IMR-90 (cell line): ENCODE data around the gene NOVA2. TPM values are rescaled to one million over a fixed set of nuclear protein-coding genes. Genes with fewer than 3 reads are reported as not detected.

Source experiments
- ATAC-seq: fragments of 200-7000 bp; cut with Tn5 transposase; 2 replicates; pipeline ENCODE4 v1.9.1; 2020; ENCODE audit warnings: low read depth, mild to moderate bottlenecking, moderate library complexity
- BruUV-seq: library from RNA; stranded (reverse); fragments of 400-500 nt; replicated peaks from 2 replicates; lab custom pipeline; 2021; lab: Mats Ljungman, UMichigan
- CTCF ChIA-PET: fragments of 300-600 bp; formaldehyde crosslinking; extraction: SDS; loops from one replicate; lab custom pipeline; 2021; ENCODE audit warnings: antibody characterized with exemption; lab: Yijun Ruan, JAX
- POLR2A ChIA-PET: fragments of 300-600 bp; sonication (Branson Sonifier 250); formaldehyde crosslinking; loops from one replicate; lab custom pipeline; 2022; ENCODE audit warnings: antibody characterized with exemption; ENCODE audit not compliant: unreplicated experiment; lab: Charles Lee
- DNase-seq: peaks from one replicate; pipeline ENCODE4 v3.0.0; 2013
- H2AFZ ChIP-seq: replicated peaks from 2 replicates; pipeline ENCODE3; 2013; ENCODE audit warnings: low read length, mild to moderate bottlenecking; ENCODE audit not compliant: poor library complexity
- H2AK5ac ChIP-seq: 2 replicates; pipeline ENCODE4 v1.6.1; 2013; ENCODE audit warnings: low read depth, low read length, inconsistent platforms
- H2AK9ac ChIP-seq: replicated peaks from 2 replicates; pipeline ENCODE3; 2013; ENCODE audit warnings: mild to moderate bottlenecking, low read depth, low read length, moderate library complexity; ENCODE audit not compliant: poor library complexity
- H2BK120ac ChIP-seq: 2 replicates; pipeline ENCODE4 v1.6.1; 2013; ENCODE audit warnings: low read depth, low read length, inconsistent platforms
- H2BK15ac ChIP-seq: 3 replicates; pipeline ENCODE4 v1.6.1; 2013; ENCODE audit warnings: low read depth, low read length, inconsistent platforms
- H2BK20ac ChIP-seq: 2 replicates; pipeline ENCODE4 v1.6.1; 2013; ENCODE audit warnings: low read depth, mild to moderate bottlenecking, inconsistent platforms, low read length, moderate library complexity
- H2BK5ac ChIP-seq: 2 replicates; pipeline ENCODE4 v1.6.1; 2013; ENCODE audit warnings: mild to moderate bottlenecking, low read depth, low read length, inconsistent platforms; ENCODE audit not compliant: poor library complexity, severe bottlenecking
- H3K14ac ChIP-seq: replicated peaks from 2 replicates; pipeline ENCODE4 v1.6.1; 2013; ENCODE audit warnings: low read depth, low read length, inconsistent platforms
- H3K18ac ChIP-seq: 2 replicates; pipeline ENCODE4 v1.6.1; 2013; ENCODE audit warnings: low read depth, low read length, control low read depth
- H3K23ac ChIP-seq: 2 replicates; pipeline ENCODE4 v1.6.1; 2013; ENCODE audit warnings: low read depth, low read length, inconsistent platforms
- H3K27ac ChIP-seq: 2 replicates; pipeline ENCODE4 v1.5.1; 2013; ENCODE audit warnings: mild to moderate bottlenecking, control low read depth, low read length; ENCODE audit not compliant: insufficient read depth
- H3K27me3 ChIP-seq: 2 replicates; pipeline ENCODE4 v1.6.1; 2013; ENCODE audit warnings: low read length; ENCODE audit not compliant: control insufficient read depth, insufficient read depth
- H3K36me3 ChIP-seq: 2 replicates; pipeline ENCODE4 v1.6.1; 2013; ENCODE audit warnings: low read length, mixed read lengths; ENCODE audit not compliant: control insufficient read depth, insufficient read depth
- H3K4ac ChIP-seq: 2 replicates; pipeline ENCODE4 v1.6.1; 2013; ENCODE audit warnings: low read depth, low read length, inconsistent platforms
- H3K4me1 ChIP-seq: 2 replicates; pipeline ENCODE4 v1.6.1; 2013; ENCODE audit warnings: low read length, mixed read lengths; ENCODE audit not compliant: control insufficient read depth, insufficient read depth
- H3K4me2 ChIP-seq: 2 replicates; pipeline ENCODE4 v1.6.1; 2013; ENCODE audit warnings: low read depth, mild to moderate bottlenecking, control low read depth, low read length, moderate library complexity
- H3K4me3 ChIP-seq: 2 replicates; pipeline ENCODE4 v1.5.1; 2013; ENCODE audit warnings: low read depth, mild to moderate bottlenecking, control low read depth, low read length, moderate library complexity; ENCODE audit not compliant: insufficient read depth
- H3K56ac ChIP-seq: 2 replicates; pipeline ENCODE4 v1.6.1; 2013; ENCODE audit warnings: low read length, inconsistent platforms; ENCODE audit not compliant: insufficient read depth; ENCODE audit errors: extremely low read depth
- H3K79me1 ChIP-seq, 2 experiments: 2 replicates each; pipeline ENCODE4 v1.6.1; 2013; ENCODE audit warnings: low read length in 2 of 2, inconsistent platforms in 1 of 2, low read depth in 1 of 2
- H3K9ac ChIP-seq: 2 replicates; pipeline ENCODE4 v1.6.1; 2013; ENCODE audit warnings: low read depth, low read length, control low read depth
- H3K9me1 ChIP-seq: 2 replicates; pipeline ENCODE4 v1.6.1; 2013; ENCODE audit warnings: low read length, inconsistent platforms; ENCODE audit not compliant: insufficient read depth
- H3K9me3 ChIP-seq: 2 replicates; pipeline ENCODE4 v1.6.1; 2013; ENCODE audit warnings: low read length; ENCODE audit not compliant: control insufficient read depth, insufficient read depth
- H4K20me1 ChIP-seq: 2 replicates; pipeline ENCODE4 v1.6.1; 2013; ENCODE audit warnings: low read length, inconsistent platforms; ENCODE audit not compliant: insufficient read depth
- H4K5ac ChIP-seq: 2 replicates; pipeline ENCODE4 v1.6.1; 2013; ENCODE audit warnings: mild to moderate bottlenecking, low read depth, low read length, control low read depth
- H4K8ac ChIP-seq, 2 experiments: 2 replicates each; pipeline ENCODE4 v1.6.1; 2013; ENCODE audit warnings: low read depth in 2 of 2, low read length in 2 of 2, control low read depth in 1 of 2, inconsistent platforms in 1 of 2
- H4K91ac ChIP-seq: 2 replicates; pipeline ENCODE4 v1.6.1; 2013; ENCODE audit warnings: low read depth, low read length, inconsistent platforms; ENCODE audit not compliant: insufficient read depth
- BHLHE40 ChIP-seq: fragments of 150-350 bp; IDR thresholded peaks from 2 replicates; pipeline ENCODE4 v1.6.1; 2016; ENCODE audit warnings: mild to moderate bottlenecking, low read depth, low read length
- CEBPB ChIP-seq: IDR thresholded peaks from 2 replicates; pipeline ENCODE4 v1.6.1; 2012; ENCODE audit warnings: low read depth, low read length, improper control_type of control experiment
- CHD1 ChIP-seq: IDR thresholded peaks from 2 replicates; pipeline ENCODE4 v1.6.1; 2012; ENCODE audit warnings: low read depth, low read length, improper control_type of control experiment
- FOS ChIP-seq: fragments of 150-350 bp; IDR thresholded peaks from 2 replicates; pipeline ENCODE4 v1.6.1; 2016; ENCODE audit warnings: low read depth, low read length
- MAFK ChIP-seq: IDR thresholded peaks from 2 replicates; pipeline ENCODE4 v1.6.1; 2012; ENCODE audit warnings: low read depth, low read length, improper control_type of control experiment
- MAZ ChIP-seq: IDR thresholded peaks from 2 replicates; pipeline ENCODE4 v1.6.1; 2012; ENCODE audit warnings: low read depth, mild to moderate bottlenecking, low read length, improper control_type of control experiment, moderate library complexity, borderline replicate concordance
- MXI1 ChIP-seq: IDR thresholded peaks from 2 replicates; pipeline ENCODE4 v1.6.1; 2012; ENCODE audit warnings: low read depth, mild to moderate bottlenecking, low read length, moderate library complexity, borderline replicate concordance
- NFE2L2 ChIP-seq: fragments of 150-350 bp; IDR thresholded peaks from 2 replicates; pipeline ENCODE4 v1.6.1; 2016; ENCODE audit warnings: low read depth, mild to moderate bottlenecking, low read length
- POLR2A ChIP-seq: IDR thresholded peaks from 2 replicates; pipeline ENCODE4 v1.6.1; 2012; ENCODE audit warnings: mild to moderate bottlenecking, low read depth, low read length
- RAD21 ChIP-seq: IDR thresholded peaks from 2 replicates; pipeline ENCODE4 v1.6.1; 2012; ENCODE audit warnings: low read length, improper control_type of control experiment
- RCOR1 ChIP-seq: IDR thresholded peaks from 2 replicates; pipeline ENCODE4 v1.6.1; 2012; ENCODE audit warnings: mild to moderate bottlenecking, low read length, improper control_type of control experiment; ENCODE audit not compliant: insufficient replicate concordance
- RFX5 ChIP-seq: IDR thresholded peaks from 2 replicates; pipeline ENCODE4 v1.8.0; 2012; ENCODE audit warnings: low read depth, mild to moderate bottlenecking, low read length, moderate library complexity
- SMC3 ChIP-seq: fragments of 150-350 bp; IDR thresholded peaks from 2 replicates; pipeline ENCODE4 v1.6.1; 2016; ENCODE audit warnings: low read depth, mild to moderate bottlenecking, antibody characterized with exemption, low read length, moderate library complexity
- WGBS, 2 experiments: methylation state at CpG; one replicate each; pipeline versions ENCODE4 v1.1.5 to v1.1.7; 2013; ENCODE audit warnings: missing lambda C conversion rate in 2 of 2; ENCODE audit not compliant: insufficient read length in 1 of 2; ENCODE audit errors: extremely low coverage in 2 of 2; 5-methylcytosine and 5-hydroxymethylcytosine counted together
- dilution Hi-C: fragments of 300-500 bp; cut with HindIII; formaldehyde crosslinking; loops from one replicate; pipeline ENCODE4 v1.14.3; 2018; ENCODE audit warnings: low sequenced_read_pairs; ENCODE audit not compliant: unreplicated experiment
- in situ Hi-C: fragments of 300-500 bp; cut with MboI; formaldehyde crosslinking; loops from 3 replicates; pipeline ENCODE4 v1.14.3; 2019; ENCODE audit warnings: low sequenced_read_pairs, inconsistent platforms, mixed read lengths
- intact Hi-C: fragments of 100-400 bp; cut with micrococcal nuclease; formaldehyde crosslinking; loops from 2 replicates; pipeline ENCODE4 v1.10.0; 2022
- polyA plus RNA-seq, 3 experiments: library from polyadenylated mRNA; depleted of rRNA; stranded (reverse); fragments of >200 nt; gene quantifications; 2 replicates each; pipeline ENCODE4 v1.2.3, GENCODE V29; 2012; ENCODE audit warnings: low replicate concordance in 1 of 3
- total RNA-seq: library from RNA; depleted of rRNA; stranded (reverse); fragments of >200 nt; gene quantifications from 2 replicates; pipeline ENCODE4 v1.2.3, GENCODE V29; 2012
- TF ChIP-seq, protein P1 (sequence below): fragments of 150-350 bp; IDR thresholded peaks from 2 replicates; pipeline ENCODE4 v1.6.1; 2017; ENCODE audit warnings: mild to moderate bottlenecking, antibody characterized with exemption, low read length, low read depth
- TF ChIP-seq, protein P2 (sequence below): conservative IDR thresholded peaks from 2 replicates; pipeline ENCODE4 v1.5.1; 2012; ENCODE audit warnings: mild to moderate bottlenecking, low read depth, low read length, improper control_type of control experiment
- TF ChIP-seq, protein P3 (sequence below): fragments of 150-350 bp; IDR thresholded peaks from 2 replicates; pipeline ENCODE4 v1.6.1; 2016; ENCODE audit warnings: low read depth, mild to moderate bottlenecking, low read length, moderate library complexity, borderline replicate concordance

The NOVA2 gene
- total and polyA plus RNA-seq, 2 of the 4 experiments (the other 2 are of a cell fraction): 0.03 TPM; not detected in 1

DNA sequence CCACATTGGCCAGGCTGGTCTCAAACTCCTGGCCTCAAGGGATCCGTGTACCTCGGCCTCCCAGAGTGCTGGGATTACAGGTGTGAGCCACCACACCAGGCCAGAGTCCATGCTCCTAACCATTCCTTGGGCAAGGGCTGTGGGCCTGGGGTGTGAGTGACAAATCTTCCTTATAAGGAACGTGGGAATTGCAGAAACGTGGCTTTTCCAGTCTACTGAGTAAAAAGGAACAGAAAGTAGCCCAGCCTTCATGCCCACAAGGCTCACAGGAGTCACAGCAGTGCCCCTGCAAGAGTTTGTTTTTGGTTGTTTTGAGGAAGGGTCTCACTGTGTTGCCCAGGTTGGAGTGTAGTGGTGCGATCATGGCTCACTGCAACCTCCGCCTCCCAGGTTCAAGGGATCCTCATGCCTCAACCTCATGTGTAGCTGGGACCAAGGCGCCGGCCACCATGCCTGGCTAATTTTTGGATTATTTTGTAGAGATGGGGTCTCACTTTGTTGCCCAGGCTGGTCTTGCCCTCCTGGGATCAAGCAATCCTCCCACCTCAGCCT, 76.3 kb downstream of the NOVA2 start:
- H3K4me2 ChIP-seq: no peak overlapping the region
- no peak overlapping the region for H2AK5ac ChIP-seq
- no peak overlapping the region for H2BK20ac ChIP-seq
- H4K5ac ChIP-seq: no peak overlapping the region
- H4K91ac ChIP-seq: no peak overlapping the region
- H2BK5ac ChIP-seq: no peak overlapping the region
- WGBS, 2 experiments: 82% methylated on average over 3 of the region's 8 CpGs; no CpG with 5 or more reads in 1 of the 2 experiments
- no peak for TF ChIP-seq MAFK
- TF ChIP-seq RAD21: no peak
- TF ChIP-seq RFX5: no peak
- no peak for TF ChIP-seq CHD1
- TF ChIP-seq RCOR1: no peak
- TF ChIP-seq, protein P1, sequence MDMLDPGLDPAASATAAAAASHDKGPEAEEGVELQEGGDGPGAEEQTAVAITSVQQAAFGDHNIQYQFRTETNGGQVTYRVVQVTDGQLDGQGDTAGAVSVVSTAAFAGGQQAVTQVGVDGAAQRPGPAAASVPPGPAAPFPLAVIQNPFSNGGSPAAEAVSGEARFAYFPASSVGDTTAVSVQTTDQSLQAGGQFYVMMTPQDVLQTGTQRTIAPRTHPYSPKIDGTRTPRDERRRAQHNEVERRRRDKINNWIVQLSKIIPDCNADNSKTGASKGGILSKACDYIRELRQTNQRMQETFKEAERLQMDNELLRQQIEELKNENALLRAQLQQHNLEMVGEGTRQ: no peak
- no peak for TF ChIP-seq MXI1
- TF ChIP-seq, protein P2, sequence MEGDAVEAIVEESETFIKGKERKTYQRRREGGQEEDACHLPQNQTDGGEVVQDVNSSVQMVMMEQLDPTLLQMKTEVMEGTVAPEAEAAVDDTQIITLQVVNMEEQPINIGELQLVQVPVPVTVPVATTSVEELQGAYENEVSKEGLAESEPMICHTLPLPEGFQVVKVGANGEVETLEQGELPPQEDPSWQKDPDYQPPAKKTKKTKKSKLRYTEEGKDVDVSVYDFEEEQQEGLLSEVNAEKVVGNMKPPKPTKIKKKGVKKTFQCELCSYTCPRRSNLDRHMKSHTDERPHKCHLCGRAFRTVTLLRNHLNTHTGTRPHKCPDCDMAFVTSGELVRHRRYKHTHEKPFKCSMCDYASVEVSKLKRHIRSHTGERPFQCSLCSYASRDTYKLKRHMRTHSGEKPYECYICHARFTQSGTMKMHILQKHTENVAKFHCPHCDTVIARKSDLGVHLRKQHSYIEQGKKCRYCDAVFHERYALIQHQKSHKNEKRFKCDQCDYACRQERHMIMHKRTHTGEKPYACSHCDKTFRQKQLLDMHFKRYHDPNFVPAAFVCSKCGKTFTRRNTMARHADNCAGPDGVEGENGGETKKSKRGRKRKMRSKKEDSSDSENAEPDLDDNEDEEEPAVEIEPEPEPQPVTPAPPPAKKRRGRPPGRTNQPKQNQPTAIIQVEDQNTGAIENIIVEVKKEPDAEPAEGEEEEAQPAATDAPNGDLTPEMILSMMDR: no peak
- no peak for TF ChIP-seq MAZ
- TF ChIP-seq CEBPB: no peak
- no peak for TF ChIP-seq NFE2L2
- TF ChIP-seq, protein P3, sequence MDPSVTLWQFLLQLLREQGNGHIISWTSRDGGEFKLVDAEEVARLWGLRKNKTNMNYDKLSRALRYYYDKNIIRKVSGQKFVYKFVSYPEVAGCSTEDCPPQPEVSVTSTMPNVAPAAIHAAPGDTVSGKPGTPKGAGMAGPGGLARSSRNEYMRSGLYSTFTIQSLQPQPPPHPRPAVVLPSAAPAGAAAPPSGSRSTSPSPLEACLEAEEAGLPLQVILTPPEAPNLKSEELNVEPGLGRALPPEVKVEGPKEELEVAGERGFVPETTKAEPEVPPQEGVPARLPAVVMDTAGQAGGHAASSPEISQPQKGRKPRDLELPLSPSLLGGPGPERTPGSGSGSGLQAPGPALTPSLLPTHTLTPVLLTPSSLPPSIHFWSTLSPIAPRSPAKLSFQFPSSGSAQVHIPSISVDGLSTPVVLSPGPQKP: no peak
- no peak for TF ChIP-seq FOS
- TF ChIP-seq POLR2A: no peak
- no peak for TF ChIP-seq BHLHE40
- no peak for TF ChIP-seq SMC3
- H3K9me1 ChIP-seq: peaks cover 4% of the 10 kb centered on the region; the same call in 1 of the 2 replicates
- intact Hi-C loops (no loop called here), dilution Hi-C loops (no loop called here), in situ Hi-C loops (no loop called here)
- no peak overlapping the region for H3K4me3 ChIP-seq
- H3K4me1 ChIP-seq: 0 out of 2 replicates have a peak, but pooled peaks cover 2% of the 10 kb centered on the region
- no peak overlapping the region for H2BK120ac ChIP-seq
- H4K8ac ChIP-seq: no peak overlapping the region
- H3K36me3 ChIP-seq: peaks cover 32% of the 10 kb centered on the region
- no peak overlapping the region for H3K4ac ChIP-seq
- POLR2A ChIA-PET: no interaction called here
- H2AK9ac ChIP-seq: no peak overlapping the region
- H3K14ac ChIP-seq: no peak overlapping the region
- DNase-seq (no peak), ATAC-seq (no peak)
- no peak overlapping the region for H3K27ac ChIP-seq
- H3K23ac ChIP-seq: no peak overlapping the region
- no peak overlapping the region for H3K18ac ChIP-seq
- no peaks in the 10 kb centered on the region for H3K9me3 ChIP-seq
- H3K79me1 ChIP-seq: peaks cover 13 to 21% of the 10 kb centered on the region in 2 experiments
- no peak overlapping the region for H2AFZ ChIP-seq
- H4K20me1 ChIP-seq: 0 out of 2 replicates have a peak, but pooled peaks cover 9% of the 10 kb centered on the region
- no peak overlapping the region for H3K9ac ChIP-seq
- BruUV-seq: no TSS peak
- H3K56ac ChIP-seq: no peak overlapping the region
- no peaks in the 10 kb centered on the region for H3K27me3 ChIP-seq
- H2BK15ac ChIP-seq: no peak overlapping the region
- CTCF ChIA-PET: no interaction called here
